ENCODE measurements around the gene CDKAL1. TPM values are rescaled to one million over a fixed set of nuclear protein-coding genes. Genes with fewer than 3 reads are reported as not detected.
"Not testable (repeated sequence)": the region's sequence is repeated elsewhere in the genome, so short reads cannot be mapped to it uniquely, and the experiment has no call there.

The CDKAL1 gene
- total RNA-seq, 6 experiments from 2014 or later: 9.2 to 14.3 (median 11.9) TPM

GRCh38 chr6:20722455-20722854, 188.2 kb downstream of the CDKAL1 start:
- no peaks in the 10 kb centered on the region for H3K27me3 Mint-ChIP-seq (ENCODE audit: insufficient read depth)

GRCh38 chr6:20723236-20723635, 189.0 kb downstream of the CDKAL1 start:
- DNase-seq: no peak
- Mint-ChIP-seq H3K27ac (no peak overlapping the region), H3K27me3 (ENCODE audit: insufficient read depth) (no peaks in the 10 kb centered on the region), H3K4me3 (no peak overlapping the region), H3K36me3 (ENCODE audit: low read depth) (peaks cover 4% of the 10 kb centered on the region; the same call in 1 of the 2 replicates), H3K9me3 (no peaks in the 10 kb centered on the region), H3K4me1 (ENCODE audit: low read depth) (no peaks in the 10 kb centered on the region)
- no peak for TF ChIP-seq CTCF (IDR thresholded peaks at IDR 0.05)

More at GRCh38 chr6:20722455-20722854, 188.2 kb downstream of the CDKAL1 start:
- no peak overlapping the region for H3K4me3 Mint-ChIP-seq
- peaks cover 4% of the 10 kb centered on the region; the same call in 1 of the 2 replicates for H3K36me3 Mint-ChIP-seq (ENCODE audit: low read depth)
- no peaks in the 10 kb centered on the region for H3K9me3 Mint-ChIP-seq
- no peak for DNase-seq
- no peak overlapping the region for H3K27ac Mint-ChIP-seq
- TF ChIP-seq CTCF (IDR thresholded peaks at IDR 0.05): no peak
- no peaks in the 10 kb centered on the region for H3K4me1 Mint-ChIP-seq (ENCODE audit: low read depth)

- H3K9me3 Mint-ChIP-seq: no peaks in the 10 kb centered on the region
- no peak overlapping the region for H3K4me3 Mint-ChIP-seq
Observed at GRCh38 chr6:20724443-20725190, 190.4 kb downstream of the CDKAL1 start.

GRCh38 chr6:20725235-20725634, 191.0 kb downstream of the CDKAL1 start:
- not testable (repeated sequence) for DNase-seq; H3K4me1 Mint-ChIP-seq (ENCODE audit: low read depth); H3K27ac Mint-ChIP-seq; H3K36me3 Mint-ChIP-seq (ENCODE audit: low read depth); H3K4me3 Mint-ChIP-seq; H3K27me3 Mint-ChIP-seq (ENCODE audit: insufficient read depth); H3K9me3 Mint-ChIP-seq

More at GRCh38 chr6:20724443-20725190, 190.4 kb downstream of the CDKAL1 start:
- no peak for TF ChIP-seq CTCF (IDR thresholded peaks at IDR 0.05)
- peaks cover 4% of the 10 kb centered on the region; the same call in 1 of the 2 replicates for H3K36me3 Mint-ChIP-seq (ENCODE audit: low read depth)
- no peak for DNase-seq
- no peak overlapping the region for H3K27ac Mint-ChIP-seq
- H3K27me3 Mint-ChIP-seq (ENCODE audit: insufficient read depth): no peaks in the 10 kb centered on the region
- no peaks in the 10 kb centered on the region for H3K4me1 Mint-ChIP-seq (ENCODE audit: low read depth)

GRCh38 chr6:20729086-20729485, 194.8 kb downstream of the CDKAL1 start:
- no peak overlapping the region for H3K4me3 Mint-ChIP-seq
- no peaks in the 10 kb centered on the region; the same call in 1 of the 2 replicates for H3K36me3 Mint-ChIP-seq (ENCODE audit: low read depth)
- no peak for TF ChIP-seq CTCF (IDR thresholded peaks at IDR 0.05)
- H3K27me3 Mint-ChIP-seq (ENCODE audit: insufficient read depth): peaks cover 2% of the 10 kb centered on the region; the same call in 1 of the 2 replicates
- no peak overlapping the region for H3K27ac Mint-ChIP-seq
- no peak for DNase-seq
- H3K9me3 Mint-ChIP-seq: no peaks in the 10 kb centered on the region
- peaks cover 8% of the 10 kb centered on the region; the same call in 1 of the 2 replicates for H3K4me1 Mint-ChIP-seq (ENCODE audit: low read depth)

- not testable (repeated sequence) for H3K27ac Mint-ChIP-seq; H3K36me3 Mint-ChIP-seq (ENCODE audit: low read depth); DNase-seq; H3K4me3 Mint-ChIP-seq; H3K9me3 Mint-ChIP-seq; H3K4me1 Mint-ChIP-seq (ENCODE audit: low read depth); H3K27me3 Mint-ChIP-seq (ENCODE audit: insufficient read depth)
Observed at GRCh38 chr6:20732362-20732761, 198.1 kb downstream of the CDKAL1 start.
